ENCODE measurements around the gene DNMT3A. TPM values are rescaled to one million over a fixed set of nuclear protein-coding genes. Genes with fewer than 3 reads are reported as not detected.

The DNMT3A gene
- total and polyA plus RNA-seq, 3 donors from 2014 or later = 15.5 to 36.3 (median 36.3) TPM

- no peak for DNase-seq
- intact Hi-C loops (cut with DNase I; ENCODE audit: low total_unique reads) = no loop called here
- Histone ChIP-seq H3K4me1 (peaks cover 50% of the 10 kb centered on the region), H3K36me3 (ENCODE audit: low read depth, missing control alignments) (no peaks in the 10 kb centered on the region), H3K27ac (no peak overlapping the region), H3K4me3 (no peak overlapping the region), H3K27me3 (no peaks in the 10 kb centered on the region), H3K9me3 (no peaks in the 10 kb centered on the region)
- 89 to 96% methylated on average over 5 to 6 of the region's 6 CpGs for WGBS, 2 donors
- TF ChIP-seq POLR2A (IDR thresholded peaks at IDR 0.05) (no peak), CTCF (IDR thresholded peaks at IDR 0.05) (no peak)
Measured at GRCh38 chr2:25308599-25308998, 33.1 kb downstream of the DNMT3A start.

GRCh38 chr2:25307949-25308557 is 33.7 kb downstream of the DNMT3A start:
- 84 to 86% methylated on average over 7 of the region's 7 CpGs for WGBS, 2 donors
- Histone ChIP-seq H3K4me1 (peaks cover 50% of the 10 kb centered on the region), H3K27ac (no peak overlapping the region), H3K36me3 (ENCODE audit: low read depth, missing control alignments) (no peaks in the 10 kb centered on the region), H3K9me3 (no peaks in the 10 kb centered on the region), H3K27me3 (no peaks in the 10 kb centered on the region), H3K4me3 (no peak overlapping the region)
- no peak for TF ChIP-seq POLR2A (IDR thresholded peaks at IDR 0.05)
- no peak for TF ChIP-seq CTCF (IDR thresholded peaks at IDR 0.05)
- DNase-seq = no peak
- intact Hi-C loops (cut with DNase I; ENCODE audit: low total_unique reads) = no loop called here

GRCh38 chr2:25306777-25307368 is 34.9 kb downstream of the DNMT3A start:
- Histone ChIP-seq H3K4me1 (peaks cover 41% of the 10 kb centered on the region), H3K4me3 (no peak overlapping the region), H3K27me3 (no peaks in the 10 kb centered on the region), H3K27ac (no peak overlapping the region), H3K36me3 (ENCODE audit: low read depth, missing control alignments) (no peaks in the 10 kb centered on the region), H3K9me3 (no peaks in the 10 kb centered on the region)
- DNase-seq = peak; percentile 58
- 68 to 72% methylated on average over 6 of the region's 6 CpGs for WGBS, 2 donors
- intact Hi-C loops (cut with DNase I; ENCODE audit: low total_unique reads) = no loop called here
- TF ChIP-seq CTCF (IDR thresholded peaks at IDR 0.05) = no peak

GRCh38 chr2:25305775-25306174 is 36.0 kb downstream of the DNMT3A start:
- Histone ChIP-seq H3K27me3 (no peaks in the 10 kb centered on the region), H3K9me3 (no peaks in the 10 kb centered on the region), H3K4me1 (peaks cover 32% of the 10 kb centered on the region), H3K27ac (no peak overlapping the region), H3K36me3 (ENCODE audit: low read depth, missing control alignments) (no peaks in the 10 kb centered on the region), H3K4me3 (no peak overlapping the region)
- DNase-seq = no peak
- intact Hi-C loops (cut with DNase I; ENCODE audit: low total_unique reads) = no loop called here
- WGBS, 2 donors = 54 to 95% methylated on average over 2 to 10 of the region's 10 CpGs
- TF ChIP-seq CTCF (IDR thresholded peaks at IDR 0.05) = no peak

All from testis (tissue), 3 donors.